HFF-Myc (cell line): ENCODE results near the gene KRT20.
A peak's percentile ranks its signal among the peaks of the same experiment; 100 is the strongest.

Experiments used
- DNase-seq: peaks from one replicate; pipeline ENCODE4 v3.0.0-alpha.2; 2011; ENCODE audit warnings: low read depth; ENCODE audit errors: extremely low read depth
- H3K4me3 ChIP-seq: replicated peaks from 2 replicates; pipeline ENCODE4 v1.5.1; 2011; ENCODE audit warnings: low read depth, mild to moderate bottlenecking, control low read depth, low read length
- TF ChIP-seq, protein P1 (sequence below): IDR thresholded peaks from 2 replicates; pipeline ENCODE4 v1.5.1; 2012; ENCODE audit warnings: mild to moderate bottlenecking, low read depth, low read length, control low read depth; ENCODE audit errors: missing control alignments

The KRT20 gene

DNA sequence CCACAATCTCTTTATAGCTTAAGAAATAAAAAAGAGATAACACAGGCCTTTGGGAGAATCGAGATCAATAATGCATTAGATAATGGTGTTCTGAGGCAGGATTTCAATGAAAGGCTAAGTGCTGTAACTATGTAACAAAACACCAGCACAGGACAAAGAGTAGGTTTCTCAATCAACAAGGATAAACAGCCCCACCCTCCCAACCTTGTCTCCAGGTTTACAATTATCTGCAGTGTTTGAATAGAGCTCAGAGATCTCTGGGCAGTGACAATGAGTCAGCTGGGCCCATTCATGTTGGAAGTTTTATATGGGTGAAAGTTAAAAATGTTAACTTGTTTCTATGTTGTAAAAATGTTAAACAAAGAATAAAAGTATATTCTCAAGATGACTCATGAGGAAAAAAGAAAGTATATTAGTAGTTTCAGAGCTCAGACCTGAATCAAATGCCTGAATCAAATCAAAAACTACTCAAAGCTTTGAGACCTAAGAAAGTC is 17.0 kb upstream of the KRT20 start:
- TF ChIP-seq, protein P1, sequence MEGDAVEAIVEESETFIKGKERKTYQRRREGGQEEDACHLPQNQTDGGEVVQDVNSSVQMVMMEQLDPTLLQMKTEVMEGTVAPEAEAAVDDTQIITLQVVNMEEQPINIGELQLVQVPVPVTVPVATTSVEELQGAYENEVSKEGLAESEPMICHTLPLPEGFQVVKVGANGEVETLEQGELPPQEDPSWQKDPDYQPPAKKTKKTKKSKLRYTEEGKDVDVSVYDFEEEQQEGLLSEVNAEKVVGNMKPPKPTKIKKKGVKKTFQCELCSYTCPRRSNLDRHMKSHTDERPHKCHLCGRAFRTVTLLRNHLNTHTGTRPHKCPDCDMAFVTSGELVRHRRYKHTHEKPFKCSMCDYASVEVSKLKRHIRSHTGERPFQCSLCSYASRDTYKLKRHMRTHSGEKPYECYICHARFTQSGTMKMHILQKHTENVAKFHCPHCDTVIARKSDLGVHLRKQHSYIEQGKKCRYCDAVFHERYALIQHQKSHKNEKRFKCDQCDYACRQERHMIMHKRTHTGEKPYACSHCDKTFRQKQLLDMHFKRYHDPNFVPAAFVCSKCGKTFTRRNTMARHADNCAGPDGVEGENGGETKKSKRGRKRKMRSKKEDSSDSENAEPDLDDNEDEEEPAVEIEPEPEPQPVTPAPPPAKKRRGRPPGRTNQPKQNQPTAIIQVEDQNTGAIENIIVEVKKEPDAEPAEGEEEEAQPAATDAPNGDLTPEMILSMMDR = no peak
- H3K4me3 ChIP-seq = no peak overlapping the region
- no peak for DNase-seq

DNA sequence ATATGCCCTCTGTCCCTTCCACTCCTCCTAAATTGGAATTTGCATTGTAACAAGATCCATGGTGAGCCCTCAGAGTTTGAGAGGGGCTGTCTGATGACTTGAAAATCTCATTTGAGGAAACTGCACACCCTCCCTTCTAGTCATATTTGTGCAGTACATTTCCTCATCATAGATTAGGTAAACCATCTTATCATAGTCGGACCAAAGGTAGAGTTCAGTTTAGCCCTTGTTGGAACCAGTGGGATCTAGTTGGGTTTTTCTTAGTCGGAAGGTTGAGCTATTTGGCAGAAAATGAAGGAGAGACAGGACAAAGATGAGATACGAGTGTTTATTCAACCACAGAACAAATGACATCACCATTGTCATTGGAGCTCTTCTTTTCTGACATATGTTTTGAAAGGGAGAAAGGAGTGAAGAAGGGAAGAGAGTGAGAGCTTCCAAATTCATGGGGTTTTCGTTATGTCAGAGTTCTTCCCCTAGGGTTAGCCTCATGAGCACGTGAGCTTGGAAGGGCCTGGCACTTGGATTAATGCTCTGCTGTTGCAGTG is 15.8 kb upstream of the KRT20 start:
- DNase-seq = no peak
- no peak overlapping the region for H3K4me3 ChIP-seq
- TF ChIP-seq, protein P1 = no peak

DNA sequence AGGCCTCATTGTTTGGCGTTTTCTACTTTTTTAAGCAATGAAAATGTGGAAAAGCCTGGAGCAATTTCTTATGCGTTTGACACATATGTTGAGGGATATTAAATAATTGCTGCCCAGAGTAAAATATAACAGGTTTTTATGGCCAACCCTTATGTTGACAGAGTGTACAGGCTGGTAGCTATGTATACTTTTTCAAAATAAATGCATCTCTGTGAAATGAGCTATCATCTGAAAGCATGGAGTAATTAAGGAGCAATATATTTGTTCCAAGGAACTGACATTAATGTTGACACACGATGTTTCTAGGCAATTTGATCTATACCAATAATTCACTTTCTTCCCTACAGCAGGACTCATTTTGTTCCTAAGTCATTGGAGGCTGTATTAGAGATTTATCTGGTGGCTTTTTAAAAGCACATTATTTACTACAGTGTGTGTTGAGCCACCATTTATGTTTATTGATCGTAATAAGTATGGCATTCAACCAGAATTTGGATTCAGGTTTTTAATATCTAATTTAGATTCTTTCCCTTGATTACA is 11.9 kb upstream of the KRT20 start:
- DNase-seq = no peak
- no peak overlapping the region for H3K4me3 ChIP-seq
- TF ChIP-seq, protein P1 = no peak

DNA sequence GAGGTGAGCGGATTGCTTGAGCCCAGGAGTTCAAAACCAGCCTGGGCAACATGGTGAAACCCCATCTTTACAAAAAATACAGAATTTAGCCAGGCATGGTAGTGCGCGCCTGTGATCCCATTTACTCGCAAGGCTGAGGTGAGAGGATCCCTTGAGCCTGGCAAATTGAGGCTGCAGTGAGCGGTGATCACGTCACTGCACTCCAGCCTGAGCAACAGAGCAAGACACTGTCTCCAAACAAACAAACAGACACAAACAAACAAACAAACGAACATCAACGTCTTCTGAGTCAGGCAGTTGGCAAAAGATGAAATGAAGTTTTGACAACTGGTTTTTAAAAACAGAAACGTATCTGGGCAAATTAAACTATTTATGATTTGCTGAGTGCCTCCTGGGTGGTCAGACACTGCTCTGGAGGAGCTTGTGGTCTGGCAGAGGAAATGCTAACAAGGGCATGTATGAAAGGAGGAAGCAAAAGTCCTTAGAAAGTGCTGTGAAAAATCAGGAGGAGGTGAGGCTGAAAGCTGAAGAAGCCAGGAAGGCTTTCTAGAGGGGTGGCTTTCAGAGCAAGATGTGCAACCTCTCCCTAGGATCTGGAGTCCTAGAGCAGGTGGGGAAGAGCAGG is 10.2 kb upstream of the KRT20 start:
- no peak for DNase-seq
- TF ChIP-seq, protein P1 = no peak
- no peak overlapping the region for H3K4me3 ChIP-seq

DNA sequence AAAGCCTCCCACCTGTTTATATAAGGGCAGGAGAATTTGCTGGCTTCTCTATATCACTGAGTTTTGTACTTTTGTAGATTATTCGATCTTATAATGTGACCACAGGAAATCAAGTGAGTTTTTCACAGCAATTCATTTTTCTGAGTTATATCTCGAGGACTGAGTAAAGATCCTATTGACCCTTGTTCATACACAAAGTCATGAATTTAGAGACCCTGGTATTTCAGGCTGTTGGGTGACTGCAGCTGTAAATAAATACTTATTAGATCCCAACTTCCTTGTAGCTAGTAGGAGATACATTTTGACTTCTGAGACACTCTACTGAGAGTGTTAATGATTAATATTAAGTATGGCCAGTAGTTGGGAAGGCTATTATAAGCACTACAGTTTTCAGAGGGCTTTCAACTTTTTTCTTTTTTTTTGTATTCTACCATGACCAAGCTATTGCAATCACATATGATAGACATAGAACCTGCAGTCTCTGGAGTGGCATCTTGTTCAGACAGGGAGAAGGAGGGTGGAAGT is 3.2 kb upstream of the KRT20 start:
- no peak overlapping the region for H3K4me3 ChIP-seq
- DNase-seq = no peak
- TF ChIP-seq, protein P1 = no peak

DNA sequence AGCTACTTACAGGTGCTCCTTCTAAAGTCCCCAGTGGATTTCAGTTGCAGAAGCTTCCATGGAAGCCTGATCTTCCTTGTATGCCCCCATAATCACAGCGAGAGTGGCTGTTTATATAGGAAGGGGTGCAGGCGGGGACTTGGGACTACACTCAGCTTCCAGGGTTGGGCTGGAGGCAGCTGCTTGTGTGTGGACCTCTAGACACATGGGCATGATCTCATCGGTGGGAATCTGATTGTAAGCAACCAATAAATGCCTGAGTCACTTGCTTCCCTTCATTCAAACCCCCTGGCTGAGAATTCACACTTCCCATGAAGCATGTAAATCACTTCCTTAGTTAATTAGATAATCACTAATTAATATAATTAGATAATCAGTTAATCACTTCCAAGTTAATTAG is 1.0 kb upstream of the KRT20 start:
- no peak overlapping the region for H3K4me3 ChIP-seq
- TF ChIP-seq, protein P1 = no peak
- DNase-seq = peak; percentile 10
